HG03097 (cell line): ENCODE measurements around the gene GABARAPL1.
A peak's percentile ranks its signal among the peaks of the same experiment; 100 is the strongest.
"Not testable (repeated sequence)": the region's sequence is repeated elsewhere in the genome, so short reads cannot be mapped to it uniquely, and the experiment has no call there.

Experiments
- ATAC-seq: cut with Tn5 transposase; IDR thresholded peaks from one replicate; pipeline ENCODE4 v1.9.1; 2021; ENCODE audit not compliant: unreplicated experiment, low FRiP score

GABARAPL1 gene

DNA sequence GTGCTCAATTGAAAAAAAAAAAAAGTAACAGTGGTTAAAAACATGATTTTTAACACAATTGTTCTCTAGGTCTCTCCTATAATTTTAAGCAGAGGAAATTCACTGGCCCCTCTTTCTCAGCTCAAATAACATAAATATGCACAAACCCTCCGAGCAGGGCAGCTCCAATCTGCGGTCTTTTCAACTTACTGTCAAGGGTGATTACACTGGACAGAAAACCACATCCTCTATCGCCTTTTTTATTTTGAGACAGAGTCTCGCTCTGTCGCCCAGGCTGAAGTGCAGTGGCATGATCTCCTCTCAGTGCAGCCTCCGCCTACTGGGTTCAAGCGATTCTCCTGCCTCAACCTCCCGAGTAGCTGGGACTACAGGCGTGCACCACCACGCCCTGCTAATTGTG, 16.5 kb upstream of the GABARAPL1 start:
- peak; percentile 84 for ATAC-seq

DNA sequence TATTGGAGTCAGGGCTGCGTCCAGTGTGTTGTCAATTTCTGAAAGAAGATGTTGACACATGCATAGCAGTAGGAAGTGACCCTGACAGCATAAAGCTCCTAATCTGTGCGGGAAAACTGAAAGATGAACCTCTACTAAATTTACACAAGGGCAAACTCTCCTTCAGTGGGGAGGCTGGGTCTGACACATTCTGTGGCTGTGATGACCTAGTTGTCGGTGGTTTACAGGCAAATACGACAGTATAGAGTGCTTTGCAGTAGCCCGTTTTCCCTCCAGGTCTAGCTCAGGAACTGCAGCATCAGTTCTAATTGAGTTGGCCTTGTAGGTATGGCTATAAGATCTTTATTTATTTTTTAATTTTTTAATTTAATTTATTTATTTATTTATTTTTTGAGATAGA, 14.8 kb upstream of the GABARAPL1 start:
- ATAC-seq = no peak

DNA sequence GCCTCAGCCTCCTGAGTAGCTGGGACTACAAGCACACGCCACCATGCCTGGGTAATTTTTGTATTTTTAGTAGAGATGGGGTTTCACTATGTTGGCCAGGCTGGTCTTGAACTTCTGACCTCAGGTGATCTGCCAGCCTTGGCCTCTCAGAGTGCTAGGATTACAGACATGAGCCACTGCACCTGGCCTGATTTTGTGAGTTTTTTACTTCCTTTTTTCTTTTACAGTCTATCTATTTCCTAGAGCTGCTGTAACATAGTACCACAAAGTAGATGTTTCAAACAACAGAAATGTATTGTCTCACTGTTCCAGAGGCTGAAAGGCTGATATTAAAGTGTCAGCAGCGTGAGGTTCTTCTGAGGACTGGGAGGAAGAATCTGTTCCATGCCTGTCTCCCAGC, 8.2 kb upstream of the GABARAPL1 start:
- ATAC-seq = not testable (repeated sequence)

DNA sequence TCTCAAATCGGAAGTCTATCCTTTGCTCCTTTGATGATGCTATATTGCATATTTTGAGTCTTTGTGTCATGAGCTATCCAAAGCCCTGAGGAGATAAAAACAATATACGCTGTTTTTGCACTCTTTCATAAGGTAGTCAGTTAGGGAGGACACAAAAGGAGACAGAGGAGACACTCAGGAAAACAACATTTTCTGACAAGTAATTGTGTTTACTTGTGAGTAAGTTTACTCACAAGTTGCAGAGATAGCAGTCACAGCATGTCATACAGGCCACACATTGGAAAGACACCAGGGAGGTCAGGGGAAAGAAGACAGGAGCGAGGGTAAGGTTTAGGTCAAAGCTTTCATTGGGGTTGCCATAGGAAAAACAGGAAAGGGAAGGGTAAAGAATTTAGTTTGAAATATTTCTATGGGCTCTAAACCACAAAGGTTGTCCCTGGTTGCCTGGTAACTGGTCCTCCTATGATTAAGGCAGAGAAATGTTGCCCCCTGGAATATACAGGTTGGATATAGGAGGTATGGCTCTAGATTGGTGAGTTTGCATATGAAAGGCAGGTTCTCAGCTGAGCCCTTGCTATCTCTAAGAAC, 7.4 kb upstream of the GABARAPL1 start:
- no peak for ATAC-seq

DNA sequence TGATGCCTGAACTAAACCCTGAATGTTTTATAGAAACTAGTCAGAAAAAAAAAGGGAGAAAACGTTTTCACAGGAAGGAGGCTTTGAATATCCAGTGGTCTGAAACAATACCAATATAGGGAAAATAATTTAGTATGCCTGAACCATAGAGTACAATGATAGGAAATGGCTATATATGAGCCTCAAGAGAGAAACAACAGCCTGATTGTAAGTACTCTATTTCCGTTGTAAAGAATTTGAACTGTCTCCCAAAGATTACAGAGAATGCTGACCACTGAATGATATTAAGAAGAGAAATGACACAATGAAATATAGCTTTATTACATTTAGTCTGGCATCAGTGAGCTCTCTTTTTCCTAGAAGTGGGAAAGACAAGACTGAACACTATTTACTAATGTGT, 5.5 kb upstream of the GABARAPL1 start:
- no peak for ATAC-seq

DNA sequence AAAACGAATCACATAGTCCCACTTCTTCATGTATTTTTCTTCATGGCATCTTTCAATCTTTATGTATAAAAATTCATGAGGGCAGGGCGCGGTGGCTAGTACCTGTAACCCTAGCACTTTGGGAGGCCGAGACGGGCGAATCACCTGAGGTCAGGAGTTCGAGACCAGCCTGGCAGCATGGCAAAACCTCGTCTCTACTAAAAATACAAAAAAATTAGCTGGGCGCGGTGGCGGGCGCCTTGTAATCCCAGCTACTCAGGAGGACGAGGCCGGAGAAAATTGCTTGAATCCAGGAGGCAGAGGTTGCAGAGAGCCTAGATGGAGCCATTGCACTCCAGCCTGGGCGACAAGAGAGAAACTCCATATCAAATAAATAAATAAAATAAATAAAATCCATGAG, 2.5 kb upstream of the GABARAPL1 start:
- ATAC-seq = no peak

DNA sequence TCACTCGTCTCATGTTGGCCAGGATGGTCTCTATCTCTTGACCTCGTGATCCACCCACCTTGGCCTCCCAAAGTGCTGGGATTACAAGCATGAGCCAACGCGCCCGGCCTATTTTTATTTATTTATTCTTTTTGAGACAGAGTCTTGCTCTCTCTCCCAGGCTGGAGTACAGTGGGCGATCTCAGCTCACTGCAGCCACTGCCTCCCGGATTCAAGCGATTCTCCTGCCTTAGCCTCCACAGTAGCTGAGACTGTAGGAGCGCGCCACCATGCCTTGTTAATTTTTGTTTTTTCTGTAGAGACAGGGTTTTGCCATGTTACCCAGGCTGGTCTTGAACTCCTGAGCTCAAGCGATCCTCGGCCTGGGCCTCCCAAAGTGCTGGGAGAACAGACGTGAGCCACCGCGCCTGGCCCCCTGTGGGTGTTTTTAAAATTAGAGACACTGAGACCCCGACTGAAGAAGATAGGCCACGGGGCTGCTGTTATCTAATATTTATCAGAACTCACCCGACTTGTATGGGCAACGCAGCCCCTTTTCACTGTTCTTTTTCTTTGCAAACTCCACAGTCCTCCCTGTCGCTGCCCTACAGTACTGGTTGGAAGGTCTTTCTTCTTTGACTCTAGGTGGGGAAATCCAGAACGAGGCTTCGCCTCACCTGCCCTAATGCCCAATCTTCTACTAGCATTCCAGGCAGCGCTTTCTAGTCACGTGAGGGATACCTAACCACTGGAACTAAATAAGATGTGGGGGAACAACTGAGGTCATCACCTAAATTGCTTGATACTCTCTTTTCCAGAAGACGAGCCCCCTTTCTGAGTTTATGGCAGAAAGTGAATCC, 1.4 kb upstream of the GABARAPL1 start:
- ATAC-seq = no peak

DNA sequence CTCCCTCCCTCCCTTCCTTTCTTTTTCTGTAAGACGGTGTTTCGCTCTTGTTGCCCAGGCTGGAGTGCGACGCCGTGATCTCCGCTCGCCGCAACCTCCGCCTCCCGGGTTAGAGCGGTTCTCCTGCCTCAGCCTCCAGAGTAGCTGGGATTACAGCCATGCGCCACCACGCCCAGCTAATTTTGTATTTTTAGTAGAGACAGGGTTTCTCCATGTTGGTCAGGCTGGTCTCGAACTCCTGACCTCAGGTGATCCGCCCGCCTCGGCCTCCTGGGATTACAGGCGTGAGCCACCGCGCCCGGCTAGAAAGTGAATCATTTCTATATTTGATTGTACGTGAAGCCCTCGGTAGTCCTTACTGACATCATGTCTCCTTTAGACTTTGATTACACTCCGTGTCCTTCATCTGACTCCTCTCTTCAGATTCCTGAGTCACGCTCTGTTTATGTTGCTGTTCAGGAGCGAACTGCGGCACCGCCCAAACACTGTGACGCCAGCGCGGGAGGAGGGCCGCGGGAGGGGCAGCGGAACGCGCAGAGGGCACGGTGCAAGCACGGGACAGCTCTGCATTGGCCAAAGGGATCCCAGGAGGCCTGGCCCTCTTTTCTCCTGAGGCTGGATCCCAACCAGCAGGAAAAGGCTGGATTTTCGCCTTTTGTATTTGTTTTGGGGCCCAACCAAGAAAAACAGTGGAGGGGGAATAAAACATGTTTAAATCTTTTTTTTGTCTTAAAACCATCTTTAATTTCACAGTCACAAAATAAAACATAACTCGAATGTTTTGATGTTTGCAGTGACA, 538 bp upstream of the GABARAPL1 start:
- no peak for ATAC-seq

DNA sequence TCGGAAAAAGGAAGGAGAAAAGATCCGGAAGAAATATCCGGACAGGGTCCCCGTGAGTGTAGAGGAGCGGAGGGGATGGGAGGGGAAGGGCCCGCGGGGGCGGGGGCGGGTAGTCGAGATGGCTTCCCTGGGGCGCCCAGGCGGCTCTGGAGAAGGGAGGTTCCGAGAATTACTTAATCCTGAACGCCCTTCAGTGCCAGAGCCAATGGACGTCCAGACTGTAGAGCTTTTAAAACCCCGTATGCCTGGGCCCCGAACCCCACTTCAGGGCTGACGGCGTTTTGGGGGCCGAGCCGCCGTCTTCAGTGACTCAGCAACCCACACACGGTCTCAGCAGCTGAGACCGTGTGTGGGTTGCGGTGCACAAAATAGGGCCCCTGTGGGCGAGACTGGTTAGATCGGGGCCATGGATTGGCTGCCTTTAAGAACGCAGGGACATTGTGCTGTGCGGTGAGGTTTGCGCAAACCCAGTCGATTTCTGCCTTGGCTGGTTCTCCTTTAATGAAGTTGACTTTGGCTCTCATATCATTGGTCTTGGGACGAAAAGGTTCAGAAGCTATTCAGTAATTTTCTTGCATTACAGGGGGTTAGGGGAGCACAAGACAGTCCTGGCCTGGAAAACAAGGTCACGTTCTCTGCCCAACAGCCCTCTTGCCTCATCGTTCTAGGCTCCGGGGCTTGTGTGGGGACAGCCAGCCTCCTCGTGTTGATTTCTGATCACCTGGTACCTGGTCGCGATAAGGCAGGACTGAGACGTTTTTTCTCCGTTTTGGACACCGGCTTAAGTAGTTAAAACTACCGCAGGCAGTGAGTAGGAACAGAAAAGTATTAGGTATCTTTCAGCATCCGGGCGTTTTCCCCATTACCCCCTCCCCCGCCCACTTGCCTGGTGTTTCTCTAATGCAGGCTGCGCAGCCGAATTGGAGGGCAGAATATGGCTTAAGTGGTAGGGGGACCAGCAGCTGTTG, 775 bp downstream of the GABARAPL1 start:
- no peak for ATAC-seq

DNA sequence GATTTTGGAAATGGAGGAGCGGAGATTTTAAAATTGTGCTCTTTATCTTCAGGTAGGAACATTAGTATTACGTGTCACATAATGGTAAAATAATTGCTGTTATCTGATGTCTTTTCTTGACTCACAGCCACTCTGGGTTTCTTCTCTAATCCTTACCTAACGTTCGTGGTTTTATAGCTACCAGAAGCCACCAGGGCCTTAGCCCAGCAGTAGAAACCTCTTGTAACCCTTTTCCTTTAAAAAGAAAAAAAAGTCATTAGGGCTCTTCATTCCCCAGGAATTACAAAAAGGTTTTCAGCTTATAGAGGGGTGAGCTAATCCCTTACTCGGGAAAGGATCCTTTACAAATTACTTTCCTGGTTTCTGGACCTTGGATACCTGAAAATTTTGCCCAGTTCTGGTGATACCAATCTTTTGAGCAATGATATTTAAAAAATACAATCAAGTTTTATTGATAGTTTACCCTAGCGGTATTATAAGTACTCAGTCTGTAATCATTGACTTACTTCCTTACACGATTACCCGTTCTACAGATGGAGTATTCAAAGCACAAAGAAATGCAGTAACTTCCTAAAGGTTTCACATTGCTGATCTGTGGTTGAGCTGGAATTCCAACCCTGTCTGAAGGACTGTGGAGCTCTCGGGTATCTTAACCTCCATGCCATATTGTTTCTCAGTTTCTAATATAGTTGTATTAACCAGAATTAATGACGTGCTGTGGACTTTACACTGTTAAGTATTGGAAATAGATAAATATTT, 1.6 kb downstream of the GABARAPL1 start:
- no peak for ATAC-seq

DNA sequence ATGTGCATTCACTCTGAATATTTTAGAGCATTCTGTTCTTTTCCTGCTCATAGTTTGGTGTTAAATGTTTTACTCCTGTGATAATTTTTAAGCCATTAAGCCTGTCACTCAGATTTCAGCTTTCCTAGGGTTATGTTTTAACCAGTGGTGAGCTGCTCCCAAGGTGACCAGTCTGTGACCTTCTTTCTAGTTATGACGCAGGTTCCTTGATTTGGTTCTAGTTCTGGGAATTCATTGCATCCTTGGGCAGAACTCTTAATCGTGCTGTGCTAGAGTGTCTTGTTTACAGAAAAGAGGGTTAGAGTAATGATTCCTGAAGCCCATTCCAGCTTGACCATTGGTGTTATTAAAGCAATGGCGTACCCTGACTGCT, 2.2 kb downstream of the GABARAPL1 start:
- ATAC-seq = no peak

DNA sequence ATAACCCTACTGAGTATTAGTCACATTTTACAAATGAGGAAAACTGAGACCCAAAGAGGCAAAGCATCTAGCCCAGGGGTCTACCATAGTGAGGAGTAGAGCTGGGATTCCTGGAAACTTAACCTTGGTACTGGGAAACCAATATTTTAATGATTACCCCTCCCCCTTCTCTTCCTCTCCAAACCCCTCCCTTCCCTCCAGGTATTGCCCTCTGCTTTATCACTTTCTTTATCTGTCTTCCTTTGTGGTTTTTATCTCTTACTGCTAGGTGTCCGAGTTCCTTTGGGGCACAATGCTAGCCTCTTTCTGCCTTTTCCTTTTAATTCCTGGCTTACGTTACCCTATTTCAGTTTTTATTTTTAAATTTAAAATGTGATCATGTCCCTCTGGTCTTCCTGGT, 2.8 kb downstream of the GABARAPL1 start:
- ATAC-seq = no peak

DNA sequence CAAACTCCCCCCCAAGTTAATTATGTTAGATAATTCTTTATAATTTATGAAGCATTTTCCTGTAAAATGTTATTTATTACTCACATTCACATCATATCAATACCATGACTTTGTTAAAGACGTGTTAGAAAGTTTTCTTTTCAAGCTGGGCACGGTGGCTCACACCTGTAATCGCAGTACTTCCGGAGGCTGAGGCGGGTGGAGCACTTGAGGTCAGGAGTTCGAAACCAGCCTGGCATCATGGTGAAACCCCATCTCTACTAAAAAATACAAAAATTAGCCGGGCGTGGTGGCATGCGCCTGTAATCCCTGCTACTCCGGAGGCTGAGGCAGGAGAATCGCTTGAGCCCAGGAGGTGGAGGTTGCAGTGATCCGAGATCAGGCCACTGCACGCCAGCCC, 3.3 kb downstream of the GABARAPL1 start:
- ATAC-seq = not testable (repeated sequence)

DNA sequence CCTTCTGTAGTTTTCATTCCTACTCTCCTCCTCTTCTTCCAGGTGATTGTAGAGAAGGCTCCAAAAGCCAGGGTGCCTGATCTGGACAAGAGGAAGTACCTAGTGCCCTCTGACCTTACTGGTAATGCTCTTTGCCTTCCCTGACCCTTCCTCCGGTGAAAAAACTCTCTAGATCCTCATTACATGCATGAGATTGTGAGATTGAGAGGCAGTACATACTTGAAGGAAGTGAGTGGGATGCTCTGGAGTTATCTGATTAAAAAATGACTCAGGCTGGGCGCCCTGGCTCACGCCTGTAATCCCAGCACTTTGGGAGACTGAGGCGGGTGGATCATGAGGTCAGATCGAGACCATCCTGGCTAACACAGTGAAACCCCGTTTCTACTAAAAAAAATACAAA, 5.3 kb downstream of the GABARAPL1 start:
- ATAC-seq = no peak

DNA sequence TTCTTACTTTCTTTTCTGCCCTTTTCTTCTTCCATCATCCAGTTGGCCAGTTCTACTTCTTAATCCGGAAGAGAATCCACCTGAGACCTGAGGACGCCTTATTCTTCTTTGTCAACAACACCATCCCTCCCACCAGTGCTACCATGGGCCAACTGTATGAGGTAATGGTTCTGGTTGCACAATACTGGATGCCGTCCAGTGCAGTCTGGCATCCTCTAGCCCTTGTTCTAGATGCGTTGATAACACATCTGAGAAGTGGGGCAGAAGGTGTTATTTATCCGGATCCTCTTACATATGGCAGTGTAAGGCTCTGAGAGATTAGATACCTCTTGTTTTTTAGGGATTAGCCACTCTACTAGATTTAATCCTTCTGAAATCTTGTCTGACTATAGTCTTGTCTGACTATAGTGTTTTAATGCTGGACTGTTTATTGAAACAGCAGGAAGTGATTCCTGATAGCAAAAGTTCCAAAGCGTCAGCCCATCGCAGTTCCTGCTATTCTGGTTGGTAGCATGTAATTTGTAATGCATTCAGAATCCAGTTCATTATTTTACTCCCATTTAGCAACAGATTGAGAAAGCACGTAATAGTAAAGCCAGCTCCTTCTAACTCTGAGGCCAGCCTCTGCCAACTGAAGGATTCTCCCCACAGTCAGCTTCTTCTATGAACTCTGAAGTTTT, 7.9 kb downstream of the GABARAPL1 start:
- ATAC-seq = no peak

DNA sequence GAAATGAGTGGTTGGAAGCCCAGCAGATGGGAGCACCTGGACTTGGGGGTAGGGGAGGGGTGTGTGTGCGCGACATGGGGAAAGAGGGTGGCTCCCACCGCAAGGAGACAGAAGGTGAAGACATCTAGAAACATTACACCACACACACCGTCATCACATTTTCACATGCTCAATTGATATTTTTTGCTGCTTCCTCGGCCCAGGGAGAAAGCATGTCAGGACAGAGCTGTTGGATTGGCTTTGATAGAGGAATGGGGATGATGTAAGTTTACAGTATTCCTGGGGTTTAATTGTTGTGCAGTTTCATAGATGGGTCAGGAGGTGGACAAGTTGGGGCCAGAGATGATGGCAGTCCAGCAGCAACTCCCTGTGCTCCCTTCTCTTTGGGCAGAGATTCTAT, 9.2 kb downstream of the GABARAPL1 start:
- ATAC-seq = no peak

DNA sequence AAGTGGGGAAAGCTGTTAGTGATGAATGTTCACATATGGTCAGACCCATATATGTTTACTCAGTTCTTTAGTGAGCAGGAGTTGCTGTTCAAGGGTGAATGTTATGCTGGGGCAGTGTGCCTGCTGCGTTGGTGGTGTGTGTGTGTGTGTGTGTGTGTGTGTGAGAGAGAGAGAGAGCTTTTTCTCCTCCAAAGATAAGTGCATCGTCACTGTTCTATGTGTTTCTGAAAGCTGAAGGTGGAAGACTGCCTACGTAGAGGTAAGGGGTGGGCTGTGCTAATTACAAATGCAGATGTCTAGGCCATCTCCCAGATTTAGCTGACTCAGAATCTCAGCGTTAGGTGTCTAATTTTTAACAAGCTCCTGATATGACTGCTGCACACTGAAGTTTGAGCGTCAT, 10.5 kb downstream of the GABARAPL1 start:
- no peak for ATAC-seq

DNA sequence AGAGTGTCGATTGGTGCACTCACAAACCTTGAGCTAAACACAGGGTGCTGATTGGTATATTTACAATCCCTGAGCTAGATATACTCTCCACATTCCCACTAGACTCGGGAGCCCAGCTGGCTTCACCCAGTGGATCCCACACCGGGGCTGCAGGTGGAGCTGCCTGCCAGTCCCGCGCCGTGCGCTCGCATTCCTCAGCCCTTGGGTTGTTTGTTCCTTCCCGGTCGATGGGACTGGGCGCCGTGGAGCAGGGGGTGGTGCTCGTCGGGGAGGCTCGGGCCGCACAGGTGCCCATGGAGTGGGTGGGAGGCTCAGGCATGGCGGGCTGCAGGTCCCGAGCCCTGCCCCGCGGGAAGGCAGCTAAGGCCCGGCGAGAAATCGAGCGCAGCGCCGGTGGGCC, 12.7 kb downstream of the GABARAPL1 start:
- ATAC-seq = not testable (repeated sequence)

DNA sequence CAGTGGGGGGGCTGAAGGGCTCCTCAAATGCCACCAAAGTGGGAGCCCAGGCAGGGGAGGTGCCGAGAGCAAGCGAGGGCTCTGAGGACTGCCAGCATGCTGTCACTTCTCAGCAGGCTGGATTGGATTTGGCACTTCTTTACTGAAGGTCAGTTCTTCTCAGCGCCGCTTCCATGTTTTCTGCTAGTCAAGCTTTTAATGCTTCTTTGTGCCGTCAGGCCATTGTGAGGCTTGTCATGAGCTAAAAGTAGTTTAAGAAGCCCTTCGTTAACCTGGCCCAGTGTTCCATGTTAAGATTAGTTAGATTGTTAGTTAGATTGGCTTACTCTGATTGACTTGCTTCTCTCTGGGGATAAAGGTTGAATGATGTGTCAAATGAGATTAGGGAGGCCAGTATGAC, 13.4 kb downstream of the GABARAPL1 start:
- ATAC-seq = no peak
